Breast epithelium (tissue), 4 donors: ENCODE data around the gene STRA8. TPM values are rescaled to one million over a fixed set of nuclear protein-coding genes. Genes with fewer than 3 reads are reported as not detected.

Experiments
- DNase-seq, 2 donors: peaks; one replicate each; pipeline ENCODE4 v3.0.0-alpha.2; 2019; ENCODE audit warnings: low spot score in 2 of 2
- H3K27ac ChIP-seq, 2 donors: fragments of 200-600 bp; sonication (generic) in 1 of 2; one replicate each; pipeline ENCODE4 v1.5.1; 2016 to 2019; ENCODE audit warnings: mild to moderate bottlenecking in 1 of 2
- H3K27me3 ChIP-seq, 2 donors: fragments of 200-600 bp; sonication (generic) in 1 of 2; one replicate each; pipeline versions ENCODE4 v1.5.1 to v1.6.0; 2017 to 2019; ENCODE audit warnings: control low read depth in 1 of 2, mild to moderate bottlenecking in 1 of 2
- H3K36me3 ChIP-seq: fragments of 200-600 bp; one replicate; pipeline ENCODE4 v1.5.1; 2019
- H3K4me1 ChIP-seq, 2 donors: fragments of 200-600 bp; sonication (generic); one replicate each; pipeline ENCODE4 v1.5.1; 2016 to 2019; ENCODE audit warnings: control low read depth in 1 of 2
- H3K4me3 ChIP-seq, 3 donors: fragments of 200-600 bp; sonication (generic); 1 replicate in 2 of 3; 2 replicates in 1 of 3; pipeline ENCODE4 v1.5.1; 2016 to 2019; ENCODE audit warnings: mild to moderate bottlenecking in 3 of 3, moderate library complexity in 2 of 3
- H3K9me3 ChIP-seq, 2 donors: fragments of 200-600 bp; sonication (generic) in 1 of 2; one replicate each; pipeline ENCODE4 v1.5.1; 2016 to 2019; ENCODE audit warnings: control low read depth in 1 of 2
- POLR2A ChIP-seq: fragments of 450-650 bp; IDR thresholded peaks from one replicate; pipeline ENCODE4 v1.6.1; 2016; ENCODE audit warnings: antibody characterized with exemption, mild to moderate bottlenecking, moderate library complexity
- POLR2AphosphoS5 ChIP-seq, 3 donors: sonication (generic); formaldehyde crosslinking; IDR thresholded peaks; one replicate each; pipeline ENCODE4 v1.6.1; 2017; ENCODE audit warnings: antibody characterized with exemption in 3 of 3
- intact Hi-C: fragments of 100-400 bp; cut with DNase I; formaldehyde crosslinking; loops from one replicate; pipeline ENCODE4 v1.15.1; 2023; ENCODE audit warnings: low total_unique reads
- total RNA-seq, 3 donors: library from RNA; depleted of rRNA; stranded (reverse); fragments of >200 nt; gene quantifications; one replicate each; pipeline ENCODE4 v1.1.0, GENCODE V29; 2016
- TF ChIP-seq, protein P1 (sequence below), 3 donors: fragments of 450-650 bp; IDR thresholded peaks; one replicate each; pipeline ENCODE4 v1.5.1; 2016 to 2017; ENCODE audit warnings: antibody characterized with exemption in 3 of 3, mild to moderate bottlenecking in 3 of 3, moderate library complexity in 3 of 3

STRA8 gene
- total RNA-seq, 3 donors from 2014 or later, result not detected

DNA sequence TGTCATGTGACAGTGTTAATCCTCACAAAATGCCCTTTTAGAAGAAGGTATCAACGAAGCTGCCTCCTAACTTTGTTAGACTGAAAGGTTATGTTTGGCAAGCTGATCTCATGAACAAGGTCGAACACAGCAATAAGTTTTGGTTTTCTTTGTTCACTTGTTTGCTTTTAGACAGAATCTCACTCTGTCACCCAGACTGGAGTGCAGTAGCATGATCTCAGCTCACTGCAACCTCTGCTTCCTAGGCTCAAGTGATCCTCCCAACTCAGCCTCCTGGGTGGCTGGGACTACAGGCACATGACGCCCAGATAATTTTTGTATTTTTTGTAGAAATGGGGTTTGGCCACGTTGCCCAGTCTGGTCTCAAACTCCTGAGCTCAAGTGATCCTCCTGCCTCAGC is 1.1 kb downstream of the STRA8 start:
- intact Hi-C loops, result no loop called here
- no peaks in the 10 kb centered on the region for H3K4me1 ChIP-seq
- DNase-seq, result no peak
- no peaks in the 10 kb centered on the region for H3K36me3 ChIP-seq
- H3K9me3 ChIP-seq, result no peaks in the 10 kb centered on the region
- no peaks in the 10 kb centered on the region for H3K27me3 ChIP-seq
- TF ChIP-seq POLR2AphosphoS5 (IDR thresholded peaks at IDR 0.05), result no peak
- no peak for TF ChIP-seq POLR2A
- TF ChIP-seq, protein P1, sequence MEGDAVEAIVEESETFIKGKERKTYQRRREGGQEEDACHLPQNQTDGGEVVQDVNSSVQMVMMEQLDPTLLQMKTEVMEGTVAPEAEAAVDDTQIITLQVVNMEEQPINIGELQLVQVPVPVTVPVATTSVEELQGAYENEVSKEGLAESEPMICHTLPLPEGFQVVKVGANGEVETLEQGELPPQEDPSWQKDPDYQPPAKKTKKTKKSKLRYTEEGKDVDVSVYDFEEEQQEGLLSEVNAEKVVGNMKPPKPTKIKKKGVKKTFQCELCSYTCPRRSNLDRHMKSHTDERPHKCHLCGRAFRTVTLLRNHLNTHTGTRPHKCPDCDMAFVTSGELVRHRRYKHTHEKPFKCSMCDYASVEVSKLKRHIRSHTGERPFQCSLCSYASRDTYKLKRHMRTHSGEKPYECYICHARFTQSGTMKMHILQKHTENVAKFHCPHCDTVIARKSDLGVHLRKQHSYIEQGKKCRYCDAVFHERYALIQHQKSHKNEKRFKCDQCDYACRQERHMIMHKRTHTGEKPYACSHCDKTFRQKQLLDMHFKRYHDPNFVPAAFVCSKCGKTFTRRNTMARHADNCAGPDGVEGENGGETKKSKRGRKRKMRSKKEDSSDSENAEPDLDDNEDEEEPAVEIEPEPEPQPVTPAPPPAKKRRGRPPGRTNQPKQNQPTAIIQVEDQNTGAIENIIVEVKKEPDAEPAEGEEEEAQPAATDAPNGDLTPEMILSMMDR (IDR thresholded peaks at IDR 0.05), result no peak
- H3K4me3 ChIP-seq, result no peak overlapping the region
- no peak overlapping the region for H3K27ac ChIP-seq

DNA sequence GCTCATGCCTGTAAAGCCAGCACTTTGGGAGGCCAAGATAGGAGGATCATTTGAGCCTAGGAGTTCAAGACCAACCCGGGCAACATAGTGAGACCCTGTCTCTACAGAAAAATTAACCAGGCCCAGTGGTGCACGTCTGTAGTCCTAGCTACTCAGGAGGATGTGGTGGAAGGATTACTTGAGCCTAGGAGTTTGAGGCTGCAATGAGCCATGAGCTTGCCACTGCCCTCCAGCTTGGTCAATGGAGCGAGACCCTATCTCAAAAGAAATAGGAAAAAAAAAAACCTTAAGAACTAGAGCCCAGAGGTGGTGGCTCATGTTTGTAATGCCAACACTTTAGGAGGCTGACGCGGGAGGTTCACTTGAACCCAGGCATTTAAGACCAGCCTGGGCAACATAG is 2.2 kb downstream of the STRA8 start:
- Histone ChIP-seq H3K4me1 (no peaks in the 10 kb centered on the region), H3K36me3 (no peaks in the 10 kb centered on the region), H3K27me3 (no peaks in the 10 kb centered on the region), H3K4me3 (no peak overlapping the region), H3K27ac (no peak overlapping the region), H3K9me3 (no peaks in the 10 kb centered on the region)
- TF ChIP-seq POLR2A (no peak), POLR2AphosphoS5 (IDR thresholded peaks at IDR 0.05) (no peak)
- TF ChIP-seq, protein P1 (IDR thresholded peaks at IDR 0.05), result no peak
- DNase-seq, result no peak
- intact Hi-C loops, result no loop called here

DNA sequence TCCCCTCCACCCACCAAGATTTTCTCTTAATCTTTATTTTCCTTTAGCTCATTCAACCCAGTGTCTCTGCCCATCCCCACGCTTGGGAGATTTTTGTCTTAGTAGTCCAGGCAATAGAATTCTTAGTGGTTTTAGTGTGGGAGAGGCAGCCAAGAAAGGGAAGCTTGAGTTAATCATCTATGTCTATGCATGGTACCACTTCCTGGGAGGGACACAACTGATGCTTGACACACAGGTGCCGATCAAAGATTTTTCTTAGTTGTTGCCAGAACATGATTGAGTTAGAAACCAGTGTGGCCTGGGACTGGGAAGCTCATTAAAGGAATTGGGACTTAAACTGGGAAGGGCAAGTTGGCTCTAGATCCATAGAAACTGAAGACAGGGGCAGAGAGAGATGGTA is 3.1 kb downstream of the STRA8 start:
- no peak overlapping the region for H3K4me3 ChIP-seq
- H3K36me3 ChIP-seq, result no peaks in the 10 kb centered on the region
- H3K9me3 ChIP-seq, result no peaks in the 10 kb centered on the region
- DNase-seq, result no peak
- H3K27me3 ChIP-seq, result no peaks in the 10 kb centered on the region
- TF ChIP-seq, protein P1 (IDR thresholded peaks at IDR 0.05), result no peak
- TF ChIP-seq POLR2AphosphoS5 (IDR thresholded peaks at IDR 0.05) (no peak), POLR2A (no peak)
- intact Hi-C loops, result no loop called here
- no peak overlapping the region for H3K27ac ChIP-seq
- no peaks in the 10 kb centered on the region for H3K4me1 ChIP-seq

DNA sequence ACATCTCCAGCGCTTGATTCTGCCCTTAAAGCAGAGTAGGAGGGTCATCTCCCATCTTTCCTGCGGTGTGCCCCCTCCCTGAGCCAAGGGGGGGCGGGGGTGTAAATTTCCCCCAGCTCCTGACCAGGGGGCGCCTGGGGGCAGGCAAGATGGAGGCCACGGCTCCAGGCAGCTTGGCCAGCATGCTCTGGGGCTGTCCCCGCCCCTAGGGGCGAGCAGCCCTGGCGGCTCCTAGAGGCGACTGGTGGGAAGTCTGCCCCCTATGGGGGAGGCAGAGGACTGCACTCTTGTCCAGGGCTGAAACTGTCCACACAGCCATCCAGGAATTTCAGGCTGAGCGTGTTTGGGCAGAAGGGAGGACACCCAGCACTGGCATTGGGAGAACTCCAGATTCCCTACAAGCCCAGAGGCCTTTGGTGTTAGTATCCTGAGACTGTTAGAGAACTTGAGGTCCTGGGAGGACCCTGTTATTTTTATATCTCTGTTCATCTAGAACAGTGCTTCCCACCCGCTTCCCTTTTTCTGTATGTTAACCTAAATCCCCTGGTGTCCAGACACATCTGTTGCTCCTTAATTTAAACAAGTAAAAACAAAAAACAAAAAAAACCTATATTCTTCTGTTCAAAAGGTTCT is 4.6 kb downstream of the STRA8 start:
- intact Hi-C loops, result no loop called here
- no peaks in the 10 kb centered on the region for H3K36me3 ChIP-seq
- H3K9me3 ChIP-seq, result no peaks in the 10 kb centered on the region
- no peak overlapping the region for H3K27ac ChIP-seq
- TF ChIP-seq POLR2AphosphoS5 (IDR thresholded peaks at IDR 0.05), result no peak
- TF ChIP-seq POLR2A, result no peak
- TF ChIP-seq, protein P1 (IDR thresholded peaks at IDR 0.05), result no peak
- H3K4me1 ChIP-seq, result no peaks in the 10 kb centered on the region
- H3K4me3 ChIP-seq, result no peak overlapping the region
- DNase-seq, result no peak
- H3K27me3 ChIP-seq, result no peaks in the 10 kb centered on the region

DNA sequence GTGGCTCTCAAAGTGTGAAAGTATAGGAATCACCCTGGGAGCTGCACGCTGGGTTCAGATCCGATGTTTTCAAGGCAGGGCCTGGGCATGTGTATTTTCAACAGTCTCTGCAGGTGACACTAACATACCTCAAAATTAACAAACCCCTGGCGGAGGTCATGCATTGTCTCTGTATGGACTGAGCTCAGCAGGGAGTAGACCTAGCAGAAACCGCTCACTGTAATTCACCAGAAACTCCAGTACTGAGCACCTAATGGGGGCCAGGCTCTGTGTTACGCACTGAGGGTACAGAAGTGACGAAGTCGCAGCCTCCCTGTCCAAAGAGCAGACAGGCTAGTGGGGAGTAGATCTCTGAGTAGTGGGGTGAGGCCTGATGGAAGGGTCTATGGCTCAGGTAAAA is 5.6 kb downstream of the STRA8 start:
- intact Hi-C loops, result no loop called here
- Histone ChIP-seq H3K4me3 (no peak overlapping the region), H3K4me1 (no peaks in the 10 kb centered on the region), H3K9me3 (no peaks in the 10 kb centered on the region), H3K36me3 (no peaks in the 10 kb centered on the region), H3K27ac (no peak overlapping the region), H3K27me3 (no peaks in the 10 kb centered on the region)
- TF ChIP-seq POLR2AphosphoS5 (IDR thresholded peaks at IDR 0.05) (no peak), POLR2A (no peak)
- TF ChIP-seq, protein P1 (IDR thresholded peaks at IDR 0.05), result no peak
- DNase-seq, result no peak
